Activated CD4-positive, alpha-beta T cell treated with anti-CD3 and anti-CD28 coated beads, Interleukin-2, amount 10 ng/mL, durations not matched to agents 7 days and 5 days (primary cell): ENCODE data around the gene CNTNAP2. TPM values are rescaled to one million over a fixed set of nuclear protein-coding genes. Genes with fewer than 3 reads are reported as not detected.
"Not testable (repeated sequence)": the region's sequence is repeated elsewhere in the genome, so short reads cannot be mapped to it uniquely, and the experiment has no call there.

Source experiments
- CTCF ChIA-PET: fragments of 350-600 bp; sonication (Branson Sonifier 250); formaldehyde crosslinking; loops from one replicate; lab custom pipeline; 2021; ENCODE audit warnings: antibody characterized with exemption; lab: Charles Lee
- POLR2A ChIA-PET: fragments of 350-600 bp; sonication (Branson Sonifier 250); formaldehyde crosslinking; loops from one replicate; lab custom pipeline; 2021; ENCODE audit warnings: antibody characterized with exemption; lab: Charles Lee
- DNase-seq: peaks from one replicate; pipeline ENCODE4 v3.0.0-alpha.2; 2020
- H3K27ac Mint-ChIP-seq: one replicate; pipeline ENCODE4 v1.8.0; 2021; ENCODE audit warnings: mild to moderate bottlenecking, moderate library complexity, mixed read lengths
- H3K27me3 Mint-ChIP-seq: one replicate; pipeline ENCODE4 v1.8.0; 2021; ENCODE audit warnings: mixed read lengths
- H3K36me3 Mint-ChIP-seq: one replicate; pipeline ENCODE4 v1.8.0; 2021; ENCODE audit warnings: low read depth, mixed read lengths
- H3K4me1 Mint-ChIP-seq: one replicate; pipeline ENCODE4 v1.8.0; 2021; ENCODE audit warnings: mixed read lengths
- H3K4me3 Mint-ChIP-seq: one replicate; pipeline ENCODE4 v1.8.0; 2021; ENCODE audit warnings: mild to moderate bottlenecking, moderate library complexity, mixed read lengths
- H3K9me3 Mint-ChIP-seq: one replicate; pipeline ENCODE4 v1.8.0; 2021; ENCODE audit warnings: mixed read lengths
- total RNA-seq, 2 experiments: library from RNA; stranded (reverse); gene quantifications; one replicate each; pipeline ENCODE4 v1.2.3, GENCODE V29; 2021

Gene CNTNAP2
- total RNA-seq, 2 experiments from 2014 or later, result not detected

- CTCF ChIA-PET, result no interaction called here
- no peaks in the 10 kb centered on the region for H3K36me3 Mint-ChIP-seq
- no peak for DNase-seq
- POLR2A ChIA-PET, result no interaction called here
- H3K4me1 Mint-ChIP-seq, result no peaks in the 10 kb centered on the region
- no peak overlapping the region for H3K27ac Mint-ChIP-seq
- no peak overlapping the region for H3K4me3 Mint-ChIP-seq
- no peaks in the 10 kb centered on the region for H3K27me3 Mint-ChIP-seq
- H3K9me3 Mint-ChIP-seq, result no peaks in the 10 kb centered on the region
Measured at GRCh38 chr7:147586110-147586509, 1469.5 kb downstream of the CNTNAP2 start.

- Mint-ChIP-seq H3K27me3 (no peaks in the 10 kb centered on the region), H3K4me1 (no peaks in the 10 kb centered on the region), H3K9me3 (no peaks in the 10 kb centered on the region), H3K4me3 (no peak overlapping the region), H3K36me3 (no peaks in the 10 kb centered on the region), H3K27ac (no peak overlapping the region)
- CTCF ChIA-PET, result no interaction called here
- DNase-seq, result no peak
- POLR2A ChIA-PET, result no interaction called here
Measured at GRCh38 chr7:147586526-147586925, 1469.9 kb downstream of the CNTNAP2 start.

- ChIA-PET CTCF (no interaction called here), POLR2A (no interaction called here)
- Mint-ChIP-seq H3K4me3 (no peak overlapping the region), H3K9me3 (peaks cover 2% of the 10 kb centered on the region), H3K27me3 (no peaks in the 10 kb centered on the region), H3K36me3 (no peaks in the 10 kb centered on the region), H3K4me1 (no peaks in the 10 kb centered on the region), H3K27ac (no peak overlapping the region)
- no peak for DNase-seq
Measured at GRCh38 chr7:147593271-147594057, 1476.9 kb downstream of the CNTNAP2 start.

GRCh38 chr7:147595042-147595441, 1478.4 kb downstream of the CNTNAP2 start:
- no peak for DNase-seq
- Mint-ChIP-seq H3K27me3 (no peaks in the 10 kb centered on the region), H3K27ac (no peak overlapping the region), H3K9me3 (peaks cover 9% of the 10 kb centered on the region), H3K36me3 (no peaks in the 10 kb centered on the region), H3K4me1 (no peaks in the 10 kb centered on the region), H3K4me3 (no peak overlapping the region)
- CTCF ChIA-PET, result no interaction called here
- POLR2A ChIA-PET, result no interaction called here

GRCh38 chr7:147598687-147599086, 1482.1 kb downstream of the CNTNAP2 start:
- POLR2A ChIA-PET, CTCF ChIA-PET, H3K4me3 Mint-ChIP-seq, H3K27ac Mint-ChIP-seq, H3K36me3 Mint-ChIP-seq, H3K27me3 Mint-ChIP-seq, H3K4me1 Mint-ChIP-seq, H3K9me3 Mint-ChIP-seq, DNase-seq: not testable (repeated sequence)

GRCh38 chr7:147605323-147605722, 1488.7 kb downstream of the CNTNAP2 start:
- no peak overlapping the region for H3K27ac Mint-ChIP-seq
- DNase-seq, result no peak
- H3K4me3 Mint-ChIP-seq, result no peak overlapping the region
- no peaks in the 10 kb centered on the region for H3K27me3 Mint-ChIP-seq
- H3K36me3 Mint-ChIP-seq, result no peaks in the 10 kb centered on the region
- POLR2A ChIA-PET, result no interaction called here
- no peaks in the 10 kb centered on the region for H3K4me1 Mint-ChIP-seq
- H3K9me3 Mint-ChIP-seq, result peaks cover 5% of the 10 kb centered on the region
- CTCF ChIA-PET, result no interaction called here

- H3K27me3 Mint-ChIP-seq, result no peaks in the 10 kb centered on the region
- DNase-seq, result no peak
- no peak overlapping the region for H3K27ac Mint-ChIP-seq
- ChIA-PET CTCF (no interaction called here), POLR2A (no interaction called here)
- H3K36me3 Mint-ChIP-seq, result no peaks in the 10 kb centered on the region
- no peak overlapping the region for H3K4me3 Mint-ChIP-seq
- no peaks in the 10 kb centered on the region for H3K4me1 Mint-ChIP-seq
- H3K9me3 Mint-ChIP-seq, result peaks cover 5% of the 10 kb centered on the region
Measured at GRCh38 chr7:147607157-147607800, 1490.7 kb downstream of the CNTNAP2 start.

- ChIA-PET POLR2A (no interaction called here), CTCF (no interaction called here)
- H3K4me3 Mint-ChIP-seq, result no peak overlapping the region
- no peak for DNase-seq
- H3K27me3 Mint-ChIP-seq, result no peaks in the 10 kb centered on the region
- H3K27ac Mint-ChIP-seq, result no peak overlapping the region
- no peaks in the 10 kb centered on the region for H3K4me1 Mint-ChIP-seq
- peaks cover 1% of the 10 kb centered on the region for H3K9me3 Mint-ChIP-seq
- no peaks in the 10 kb centered on the region for H3K36me3 Mint-ChIP-seq
Measured at GRCh38 chr7:147611431-147611830, 1494.8 kb downstream of the CNTNAP2 start.

- Mint-ChIP-seq H3K9me3 (peaks cover 16% of the 10 kb centered on the region), H3K4me3 (no peak overlapping the region), H3K27me3 (no peaks in the 10 kb centered on the region), H3K36me3 (no peaks in the 10 kb centered on the region), H3K4me1 (no peaks in the 10 kb centered on the region), H3K27ac (no peak overlapping the region)
- CTCF ChIA-PET, result no interaction called here
- DNase-seq, result no peak
- POLR2A ChIA-PET, result no interaction called here
Measured at GRCh38 chr7:147635288-147635687, 1518.7 kb downstream of the CNTNAP2 start.

- Mint-ChIP-seq H3K4me3 (no peak overlapping the region), H3K4me1 (no peaks in the 10 kb centered on the region), H3K9me3 (peaks cover 14% of the 10 kb centered on the region), H3K27ac (no peak overlapping the region), H3K27me3 (no peaks in the 10 kb centered on the region), H3K36me3 (no peaks in the 10 kb centered on the region)
- ChIA-PET POLR2A (no interaction called here), CTCF (no interaction called here)
- no peak for DNase-seq
Measured at GRCh38 chr7:147636553-147636952, 1520.0 kb downstream of the CNTNAP2 start.

GRCh38 chr7:147638566-147638965, 1522.0 kb downstream of the CNTNAP2 start:
- no peak for DNase-seq
- H3K9me3 Mint-ChIP-seq, result peaks cover 8% of the 10 kb centered on the region
- ChIA-PET POLR2A (no interaction called here), CTCF (no interaction called here)
- no peaks in the 10 kb centered on the region for H3K4me1 Mint-ChIP-seq
- H3K27ac Mint-ChIP-seq, result no peak overlapping the region
- no peaks in the 10 kb centered on the region for H3K27me3 Mint-ChIP-seq
- no peak overlapping the region for H3K4me3 Mint-ChIP-seq
- H3K36me3 Mint-ChIP-seq, result no peaks in the 10 kb centered on the region

- no peak for DNase-seq
- no peak overlapping the region for H3K27ac Mint-ChIP-seq
- H3K4me1 Mint-ChIP-seq, result no peaks in the 10 kb centered on the region
- ChIA-PET CTCF (no interaction called here), POLR2A (no interaction called here)
- no peaks in the 10 kb centered on the region for H3K27me3 Mint-ChIP-seq
- H3K4me3 Mint-ChIP-seq, result no peak overlapping the region
- H3K36me3 Mint-ChIP-seq, result no peaks in the 10 kb centered on the region
- peaks cover 8% of the 10 kb centered on the region for H3K9me3 Mint-ChIP-seq
Measured at GRCh38 chr7:147639037-147639436, 1522.4 kb downstream of the CNTNAP2 start.

GRCh38 chr7:147639751-147640150, 1523.2 kb downstream of the CNTNAP2 start:
- no peaks in the 10 kb centered on the region for H3K27me3 Mint-ChIP-seq
- no peak for DNase-seq
- H3K4me1 Mint-ChIP-seq, result no peaks in the 10 kb centered on the region
- H3K9me3 Mint-ChIP-seq, result peaks cover 8% of the 10 kb centered on the region
- POLR2A ChIA-PET, result no interaction called here
- H3K4me3 Mint-ChIP-seq, result no peak overlapping the region
- no peak overlapping the region for H3K27ac Mint-ChIP-seq
- CTCF ChIA-PET, result interaction anchor here (0.6 kb wide), 1 partner anchor 171 kb away, joined by 3 read pairs; no protein-coding TSS in a partner anchor
- H3K36me3 Mint-ChIP-seq, result no peaks in the 10 kb centered on the region
